Ovary (tissue), 9 donors: ENCODE data around the gene FXYD4. TPM values are rescaled to one million over a fixed set of nuclear protein-coding genes. Genes with fewer than 3 reads are reported as not detected.
"Not testable (repeated sequence)": the region's sequence is repeated elsewhere in the genome, so short reads cannot be mapped to it uniquely, and the experiment has no call there.

Experiments
- DNase-seq, 5 donors: peaks; one replicate each; pipeline ENCODE4 v3.0.0-alpha.2; 2019 to 2020
- H3K27ac ChIP-seq, 2 donors: fragments of 200-600 bp; one replicate each; pipeline versions ENCODE4 v1.5.1 to v1.8.0; 2019 to 2022
- H3K27me3 ChIP-seq: fragments of 200-600 bp; one replicate; pipeline ENCODE4 v1.8.0; 2022
- H3K36me3 ChIP-seq: fragments of 200-600 bp; sonication (generic); one replicate; pipeline ENCODE4 v1.5.1; 2019
- H3K4me1 ChIP-seq: one replicate; pipeline ENCODE4 v1.8.1; 2013; ENCODE audit warnings: mild to moderate bottlenecking, moderate library complexity; ENCODE audit not compliant: insufficient read depth
- H3K4me3 ChIP-seq: fragments of 200-600 bp; sonication (generic); one replicate; pipeline ENCODE4 v1.5.1; 2017
- H3K9me3 ChIP-seq, 2 donors: fragments of 200-600 bp in 1 of 2; sonication (generic) in 1 of 2; one replicate each; pipeline versions ENCODE4 v1.5.1 to v1.8.1; 2013 to 2019; ENCODE audit warnings: mild to moderate bottlenecking in 1 of 2, moderate library complexity in 1 of 2
- EP300 ChIP-seq: sonication (generic); formaldehyde crosslinking; IDR thresholded peaks from one replicate; pipeline ENCODE4 v1.6.1; 2017; ENCODE audit warnings: antibody characterized with exemption
- POLR2A ChIP-seq: fragments of 450-650 bp; IDR thresholded peaks from one replicate; pipeline ENCODE4 v1.6.1; 2017; ENCODE audit warnings: antibody characterized with exemption, mild to moderate bottlenecking, moderate library complexity
- WGBS, 3 donors: extraction: QIAGEN DNeasy Blood & Tissue Kit in 1 of 3; methylation state at CpG; one replicate each; pipeline versions ENCODE4 v1.1.5 to v1.1.7; 2013 to 2017; 5-methylcytosine and 5-hydroxymethylcytosine counted together
- intact Hi-C, 4 donors: fragments of 100-400 bp; cut with DNase I; formaldehyde crosslinking; loops; one replicate each; pipeline versions ENCODE4 v1.11.0 to v1.15.1; 2022 to 2023
- polyA plus RNA-seq, 2 donors: library from polyadenylated mRNA; stranded (reverse); fragments of 200-250 nt in 1 of 2; fragments of 350-450 nt in 1 of 2; fragmentation: Illumina TruSeq in 1 of 2; extraction: RNeasy Lipid Tissue Mini Kit (QIAGEN cat#74804) in 1 of 2; gene quantifications; one replicate each; pipeline ENCODE4 v1.2.3, GENCODE V29; 2013 to 2014
- total RNA-seq, 7 donors: library from RNA; depleted of rRNA in 2 of 7; stranded (reverse); fragments of >200 nt in 2 of 7; fragmentation: NEBNext Ultra II Directional in 3 of 7; extraction: Animal tissue kit (Norgen Biotek cat#: 25700) in 3 of 7; gene quantifications; one replicate each; pipeline versions ENCODE4 v1.1.0 to v1.2.4, GENCODE V29; 2016 to 2023
- TF ChIP-seq, protein P1 (sequence below), 3 donors: fragments of 450-650 bp in 2 of 3; fragments of 200-600 bp in 1 of 3; IDR thresholded peaks; one replicate each; pipeline versions ENCODE4 v1.5.1 to v1.8.0; 2016 to 2022; ENCODE audit warnings: antibody characterized with exemption in 3 of 3, mild to moderate bottlenecking in 1 of 3
- donor health status: DM: no; HTN: no; CAD: no; lungs with moderate emphysema.
- donor health status: DM: no; HTN: no; CAD: no.
- donor health status: Bipolar disorder and iron deficiency.
- donor health status: DM: yes; HTN: yes; CAD: no.
- donor health status: DM: no; HTN: no; CAD: no.
- donor health status: DM: yes; HTN: yes; CAD: no.

The FXYD4 gene
- total and polyA plus RNA-seq, 9 donors: not detected

DNA sequence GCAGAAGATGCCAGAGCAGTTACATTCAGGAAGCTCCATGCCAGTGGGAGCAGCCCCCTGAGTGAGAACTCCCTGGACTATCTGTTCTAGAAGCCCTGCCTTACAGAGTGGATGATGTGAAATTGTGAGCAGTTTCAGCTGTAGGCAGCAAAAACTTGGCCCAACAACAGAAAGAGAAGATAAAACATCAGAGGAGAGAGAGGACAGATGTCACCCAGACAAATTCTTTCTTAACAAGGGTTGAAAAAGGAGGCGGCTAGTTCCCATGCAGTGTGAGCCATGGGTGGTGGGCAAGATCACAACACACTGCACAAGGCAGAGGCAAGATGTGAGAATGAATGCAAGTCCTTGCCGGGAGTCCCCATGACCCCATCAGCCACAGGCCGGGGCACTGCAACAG lies 46.6 kb upstream of the FXYD4 start:
- TF ChIP-seq POLR2A (no peak), EP300 (no peak)
- TF ChIP-seq, protein P1, sequence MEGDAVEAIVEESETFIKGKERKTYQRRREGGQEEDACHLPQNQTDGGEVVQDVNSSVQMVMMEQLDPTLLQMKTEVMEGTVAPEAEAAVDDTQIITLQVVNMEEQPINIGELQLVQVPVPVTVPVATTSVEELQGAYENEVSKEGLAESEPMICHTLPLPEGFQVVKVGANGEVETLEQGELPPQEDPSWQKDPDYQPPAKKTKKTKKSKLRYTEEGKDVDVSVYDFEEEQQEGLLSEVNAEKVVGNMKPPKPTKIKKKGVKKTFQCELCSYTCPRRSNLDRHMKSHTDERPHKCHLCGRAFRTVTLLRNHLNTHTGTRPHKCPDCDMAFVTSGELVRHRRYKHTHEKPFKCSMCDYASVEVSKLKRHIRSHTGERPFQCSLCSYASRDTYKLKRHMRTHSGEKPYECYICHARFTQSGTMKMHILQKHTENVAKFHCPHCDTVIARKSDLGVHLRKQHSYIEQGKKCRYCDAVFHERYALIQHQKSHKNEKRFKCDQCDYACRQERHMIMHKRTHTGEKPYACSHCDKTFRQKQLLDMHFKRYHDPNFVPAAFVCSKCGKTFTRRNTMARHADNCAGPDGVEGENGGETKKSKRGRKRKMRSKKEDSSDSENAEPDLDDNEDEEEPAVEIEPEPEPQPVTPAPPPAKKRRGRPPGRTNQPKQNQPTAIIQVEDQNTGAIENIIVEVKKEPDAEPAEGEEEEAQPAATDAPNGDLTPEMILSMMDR (IDR thresholded peaks at IDR 0.05): no peak
- 49 to 63% (median 56%) methylated on average over 3 of the region's 3 CpGs for WGBS, 3 donors
- Histone ChIP-seq H3K27ac (no peak overlapping the region), H3K27me3 (no peaks in the 10 kb centered on the region), H3K9me3 (no peaks in the 10 kb centered on the region), H3K4me1 (peaks cover 2% of the 10 kb centered on the region), H3K36me3 (no peaks in the 10 kb centered on the region), H3K4me3 (no peak overlapping the region)
- no peak for DNase-seq
- intact Hi-C loops: no loop called here

DNA sequence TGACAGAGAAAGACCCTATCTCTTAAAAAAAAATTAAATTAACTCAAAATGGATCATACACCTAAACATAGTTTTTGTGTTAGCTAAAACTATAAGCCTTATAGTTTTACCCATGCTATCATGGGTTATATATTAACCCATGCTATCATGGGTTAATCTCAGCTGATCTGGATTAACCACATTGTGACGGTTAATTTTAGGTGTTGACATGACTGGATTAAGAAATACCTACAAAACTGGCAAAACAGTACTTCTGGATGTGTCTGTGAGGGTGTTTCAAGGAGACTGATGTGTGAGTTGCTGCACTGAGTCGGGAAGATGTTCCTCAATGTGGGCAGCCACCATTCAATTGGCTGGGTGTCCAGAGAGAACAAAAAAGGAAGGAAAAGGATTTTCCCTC lies 44.3 kb upstream of the FXYD4 start:
- no peak for DNase-seq
- H3K27ac ChIP-seq: no peak overlapping the region
- no peaks in the 10 kb centered on the region for H3K36me3 ChIP-seq
- intact Hi-C loops: no loop called here
- H3K27me3 ChIP-seq: no peaks in the 10 kb centered on the region
- H3K4me1 ChIP-seq: peaks cover 2% of the 10 kb centered on the region
- WGBS, 3 donors: 60 to 77% (median 75%) methylated on average over 2 of the region's 2 CpGs
- no peak for TF ChIP-seq POLR2A
- no peak for TF ChIP-seq EP300
- TF ChIP-seq, protein P1 (IDR thresholded peaks at IDR 0.05): no peak
- no peak overlapping the region for H3K4me3 ChIP-seq
- H3K9me3 ChIP-seq: no peaks in the 10 kb centered on the region

DNA sequence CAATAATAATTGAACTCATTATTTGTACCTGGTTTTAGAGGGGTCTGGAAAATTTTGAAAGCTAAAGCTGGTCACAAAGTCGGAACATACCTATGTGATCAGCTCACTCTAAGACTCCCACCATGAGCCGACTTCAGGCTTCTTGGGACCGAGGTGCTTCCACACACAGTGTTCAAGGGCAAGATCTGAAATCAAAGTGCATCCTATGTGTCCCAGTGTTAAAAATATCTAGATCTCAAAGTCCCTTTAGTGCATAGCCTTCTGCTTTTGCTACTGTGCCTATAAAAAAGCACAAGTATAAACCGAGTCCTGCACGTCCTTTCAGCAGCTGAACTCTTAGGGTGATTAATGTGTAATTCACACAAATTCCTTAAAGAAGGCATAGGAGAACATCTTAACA lies 43.5 kb upstream of the FXYD4 start:
- 79 to 85% (median 81%) methylated on average over 5 of the region's 5 CpGs for WGBS, 3 donors
- TF ChIP-seq POLR2A: no peak
- TF ChIP-seq EP300: no peak
- TF ChIP-seq, protein P1 (IDR thresholded peaks at IDR 0.05): no peak
- intact Hi-C loops: no loop called here
- H3K9me3 ChIP-seq: no peaks in the 10 kb centered on the region
- H3K27me3 ChIP-seq: no peaks in the 10 kb centered on the region
- DNase-seq: no peak
- H3K4me1 ChIP-seq: peaks cover under 1% of the 10 kb centered on the region
- no peak overlapping the region for H3K4me3 ChIP-seq
- H3K36me3 ChIP-seq: no peaks in the 10 kb centered on the region
- no peak overlapping the region for H3K27ac ChIP-seq

DNA sequence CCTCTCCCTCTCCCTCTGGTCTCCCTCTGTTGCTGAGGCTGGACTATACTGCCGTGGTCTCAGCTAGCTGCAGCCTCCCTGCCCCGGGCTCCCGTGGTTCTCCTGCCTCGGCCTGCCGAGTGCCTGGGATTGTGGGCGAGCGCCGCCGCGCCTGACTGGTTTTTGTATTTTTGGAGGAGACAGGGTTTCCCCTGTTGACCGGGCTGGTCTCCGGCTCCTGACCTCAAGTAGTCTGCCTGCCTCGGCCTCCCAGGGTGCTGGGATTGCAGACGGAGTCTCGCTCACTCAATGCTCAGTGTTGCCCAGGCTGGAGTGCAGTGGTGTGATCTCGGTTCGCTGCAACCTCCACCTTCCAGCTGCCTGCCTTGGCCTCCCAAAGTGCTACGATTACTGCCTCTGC lies 42.6 kb upstream of the FXYD4 start:
- intact Hi-C loops: not testable (repeated sequence)
- 94 to 99% (median 95%) methylated on average over 16 to 18 of the region's 18 CpGs for WGBS, 3 donors

DNA sequence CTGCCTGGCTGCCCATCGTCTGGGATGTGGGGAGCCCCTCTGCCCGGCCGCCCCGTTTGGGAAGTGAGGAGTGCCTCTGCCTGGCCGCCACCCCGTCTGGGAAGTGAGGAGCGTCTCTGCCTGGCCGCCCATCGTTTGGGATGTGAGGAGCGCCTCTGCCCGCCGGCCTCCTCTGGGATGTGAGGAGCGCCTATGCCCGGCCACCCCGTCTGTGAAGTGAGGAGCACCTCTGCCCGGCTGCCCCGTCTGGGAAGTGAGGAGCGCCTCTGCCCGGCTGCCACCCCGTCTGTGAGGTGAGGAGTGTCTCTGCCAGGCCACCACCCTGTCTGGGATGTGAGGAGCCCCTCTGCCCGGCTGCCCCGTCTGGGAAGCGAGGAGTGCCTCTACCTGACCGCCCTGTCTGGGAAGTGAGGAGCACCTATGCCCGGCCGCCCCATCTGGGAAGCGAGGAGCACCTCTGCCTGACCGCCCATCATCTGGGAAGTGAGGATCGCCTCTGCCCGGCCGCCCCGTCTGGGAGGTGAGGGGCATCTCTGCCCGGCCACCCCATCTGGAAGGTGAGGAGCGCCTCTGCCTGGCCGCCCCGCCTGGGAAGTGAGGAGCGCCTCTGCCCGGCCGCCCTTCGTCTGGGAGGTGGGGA lies 42.1 kb upstream of the FXYD4 start:
- H3K27me3 ChIP-seq, intact Hi-C loops, H3K36me3 ChIP-seq, H3K4me1 ChIP-seq, DNase-seq, H3K27ac ChIP-seq, H3K9me3 ChIP-seq, H3K4me3 ChIP-seq: not testable (repeated sequence)
- WGBS, 3 donors: 93 to 96% (median 94%) methylated on average over 32 to 40 of the region's 40 CpGs

More for the DNA sequence above, 42.6 kb upstream of the FXYD4 start:
- not testable (repeated sequence) for H3K4me3 ChIP-seq, H3K27me3 ChIP-seq, H3K36me3 ChIP-seq, H3K4me1 ChIP-seq, H3K27ac ChIP-seq, H3K9me3 ChIP-seq, DNase-seq

DNA sequence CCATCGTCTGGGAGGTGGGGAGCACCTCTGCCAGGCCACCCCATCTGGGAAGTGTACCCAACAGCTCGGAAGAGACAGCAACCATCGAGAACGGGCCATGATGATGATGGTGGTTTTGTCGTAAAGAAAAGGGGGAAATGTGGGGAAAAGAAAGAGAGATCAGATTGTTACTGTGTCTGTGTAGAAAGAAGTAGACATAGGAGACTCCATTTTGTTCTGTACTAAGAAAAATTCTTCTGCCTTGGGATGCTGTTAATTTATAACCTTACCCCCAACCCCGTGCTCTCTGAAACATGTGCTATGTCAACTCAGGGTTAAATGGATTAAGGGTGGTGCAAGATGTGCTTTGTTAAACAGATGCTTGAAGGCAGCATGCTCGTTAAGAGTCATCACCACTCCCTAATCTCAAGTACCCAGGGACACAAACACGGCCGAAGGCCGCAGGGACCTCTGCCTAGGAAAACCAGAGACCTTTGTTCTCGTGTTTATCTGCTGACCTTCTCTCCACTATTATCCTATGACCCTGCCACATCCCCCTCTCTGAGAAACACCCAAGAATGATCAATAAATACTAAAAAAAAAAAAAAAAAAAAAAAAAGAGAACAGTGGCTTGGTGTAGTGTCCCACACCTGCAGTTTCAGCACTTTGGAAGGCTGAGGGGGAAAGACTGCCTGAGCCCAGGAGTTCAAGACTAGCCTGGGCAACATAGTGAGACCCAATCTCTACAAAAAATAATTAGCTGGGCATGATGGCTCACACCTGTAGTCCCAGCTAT lies 41.2 kb upstream of the FXYD4 start:
- H3K4me1 ChIP-seq, H3K27me3 ChIP-seq, H3K4me3 ChIP-seq, DNase-seq, H3K36me3 ChIP-seq, H3K9me3 ChIP-seq, intact Hi-C loops, H3K27ac ChIP-seq: not testable (repeated sequence)
- WGBS, 3 donors: 58 to 73% (median 61%) methylated on average over 6 to 11 of the region's 11 CpGs

DNA sequence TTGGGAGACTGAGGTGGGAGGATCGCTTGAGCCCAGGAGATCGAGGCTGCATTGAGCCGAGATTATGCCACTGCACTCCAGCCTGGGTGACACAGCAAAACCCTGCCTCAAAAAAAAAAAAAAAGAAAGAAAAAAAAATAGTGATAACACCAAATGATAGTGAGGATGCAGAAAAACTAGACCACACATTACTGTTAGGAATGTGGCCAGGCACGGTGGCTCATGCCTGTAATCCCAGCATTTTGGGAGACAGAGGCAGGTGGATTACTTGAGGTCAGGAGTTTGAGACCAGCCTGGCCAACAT lies 40.7 kb upstream of the FXYD4 start:
- DNase-seq, H3K27me3 ChIP-seq: not testable (repeated sequence)
- 72 to 87% (median 75%) methylated on average over 4 of the region's 4 CpGs for WGBS, 3 donors

More for the DNA sequence above, 40.7 kb upstream of the FXYD4 start:
- H3K36me3 ChIP-seq, H3K9me3 ChIP-seq, H3K4me3 ChIP-seq, intact Hi-C loops, H3K27ac ChIP-seq, H3K4me1 ChIP-seq: not testable (repeated sequence)
